ENCODE measurements around the gene IFNK.

- TF ChIP-seq CTCF (IDR thresholded peaks at IDR 0.05), result no peak
- TF ChIP-seq POLR2A (IDR thresholded peaks at IDR 0.05), result no peak
Observed at GRCh38 chr9:27572566-27572917, 48.5 kb downstream of the IFNK start.

Measured in uterus (tissue), 2 donors.